Right lung (tissue), 5 donors: Measurements from ENCODE around the gene GALNT10. TPM values are rescaled to one million over a fixed set of nuclear protein-coding genes. Genes with fewer than 3 reads are reported as not detected.

Experiments
- DNase-seq, 2 donors: peaks; one replicate each; pipeline ENCODE4 v3.0.0-alpha.2; 2013
- polyA plus RNA-seq, 5 donors: library from polyadenylated mRNA; unstranded; fragments of 120-200 nt; gene quantifications; one replicate each; pipeline versions ENCODE4 v1.2.1 to v1.2.3, GENCODE V29; 2013; ENCODE audit warnings: inconsistent platforms in 1 of 5, low replicate concordance in 1 of 5; ENCODE audit not compliant: insufficient read length in 5 of 5, insufficient read depth in 1 of 5

Gene GALNT10
- polyA plus RNA-seq, 5 donors: 17.0 to 27.0 (median 23.5) TPM

DNA sequence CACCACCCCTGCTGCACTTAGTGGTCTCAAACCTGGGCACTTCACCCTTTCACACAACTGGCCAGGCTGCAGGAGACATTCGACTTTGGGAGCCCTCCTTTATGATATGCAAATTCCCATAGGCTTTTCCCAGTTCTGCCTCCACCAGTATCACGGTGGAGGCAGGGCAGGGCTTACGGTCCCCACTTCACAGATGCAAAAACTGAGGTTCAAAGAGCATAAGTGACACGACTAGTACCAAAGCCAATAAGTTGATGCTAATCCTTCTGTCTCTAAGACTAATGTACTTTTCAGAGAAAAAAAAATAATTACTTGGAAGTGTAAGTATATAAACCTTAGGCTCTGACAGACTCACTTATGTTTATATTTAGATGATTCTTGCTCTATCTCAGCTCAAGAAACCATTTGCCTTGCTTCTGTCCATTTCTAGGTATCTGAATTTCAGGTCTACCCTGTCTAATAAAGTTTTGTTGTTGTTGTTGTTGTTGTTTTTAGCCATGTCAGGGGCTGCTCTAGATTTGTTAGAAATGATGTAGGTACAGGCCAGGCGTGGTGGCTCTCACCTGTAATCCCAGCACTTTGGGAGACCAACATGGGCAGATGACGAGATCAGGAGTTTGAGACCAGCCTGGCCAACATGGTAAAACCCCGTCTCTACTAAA, 10.7 kb downstream of the GALNT10 start:
- no peak for DNase-seq

DNA sequence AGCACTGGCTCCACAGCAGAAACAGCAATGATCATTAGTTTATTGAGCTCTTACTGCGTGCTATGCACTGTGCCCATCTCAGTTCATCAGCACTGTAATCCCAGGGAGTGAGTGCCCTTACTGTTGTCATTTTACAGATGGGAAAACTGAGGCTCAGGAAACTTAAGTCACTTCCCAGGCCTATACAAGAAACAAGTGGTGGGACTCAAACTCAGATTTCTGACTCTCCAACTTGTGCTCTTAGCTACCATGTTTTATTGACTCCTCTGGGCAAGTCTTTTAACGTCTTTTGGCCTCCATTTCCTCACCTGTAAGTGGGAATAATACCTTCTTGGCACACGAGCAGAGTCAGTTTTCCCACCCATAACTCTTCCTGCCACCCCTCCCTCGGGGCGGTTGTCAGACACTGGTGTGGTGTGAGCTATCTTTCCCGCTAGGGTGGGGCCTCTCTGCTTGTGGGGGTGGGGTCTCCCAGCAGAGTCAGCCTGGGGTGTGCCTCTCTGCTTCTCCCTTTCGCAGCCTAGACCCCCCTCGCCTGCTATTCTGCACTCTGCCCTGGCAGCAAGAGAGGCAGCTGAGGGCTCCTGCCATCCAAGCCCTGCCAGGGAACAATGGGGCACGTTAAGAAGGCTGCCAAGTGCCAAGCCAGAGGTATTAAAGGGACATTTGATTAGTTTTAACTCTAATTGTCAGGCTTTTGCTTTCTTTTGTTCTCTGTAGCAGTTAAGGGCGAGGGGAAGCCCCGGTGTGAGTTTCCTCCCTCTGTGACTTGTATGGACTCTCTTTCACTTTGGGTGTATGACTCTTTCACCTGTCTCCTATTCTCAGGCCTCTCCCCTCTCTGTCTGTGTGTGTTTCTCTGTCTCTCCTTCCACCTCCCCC, 12.1 kb downstream of the GALNT10 start:
- DNase-seq: no peak

DNA sequence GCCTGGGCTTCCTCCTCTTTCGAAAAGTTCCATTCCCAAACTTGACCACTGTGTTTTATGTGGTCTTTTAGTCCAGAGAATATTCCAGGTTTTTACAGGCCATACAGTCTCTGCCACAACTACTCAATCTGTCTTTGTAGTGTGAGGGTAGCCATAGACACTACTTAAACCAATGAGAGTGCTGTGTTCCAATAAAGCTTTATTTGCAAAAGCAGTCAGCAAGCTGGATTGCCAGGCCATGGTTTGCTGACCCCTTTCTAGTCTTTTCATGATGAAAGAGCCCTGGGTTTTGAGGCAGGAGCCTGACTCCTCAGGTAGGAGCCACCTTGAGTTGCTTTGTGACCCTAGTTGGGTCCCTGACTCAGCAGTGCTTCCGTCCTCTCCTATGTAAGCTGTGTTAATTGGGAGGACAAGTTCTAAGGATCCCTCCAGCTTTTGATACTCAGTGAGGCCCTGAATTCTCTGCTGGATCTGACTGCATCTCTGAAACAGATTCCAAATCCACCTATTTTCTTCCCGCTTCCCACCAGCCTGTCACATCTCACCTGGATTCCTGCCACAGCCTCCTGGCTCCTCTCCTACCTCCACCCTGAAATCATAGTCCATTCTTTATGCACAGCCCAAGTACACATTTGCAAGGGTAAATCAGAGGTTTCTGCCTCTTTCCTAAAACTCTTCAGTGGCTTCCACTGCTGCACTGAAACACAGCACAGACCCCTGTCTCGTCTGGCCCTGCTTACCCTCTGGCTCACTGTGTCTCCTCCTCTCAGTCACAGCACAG, 13.5 kb downstream of the GALNT10 start:
- no peak for DNase-seq

DNA sequence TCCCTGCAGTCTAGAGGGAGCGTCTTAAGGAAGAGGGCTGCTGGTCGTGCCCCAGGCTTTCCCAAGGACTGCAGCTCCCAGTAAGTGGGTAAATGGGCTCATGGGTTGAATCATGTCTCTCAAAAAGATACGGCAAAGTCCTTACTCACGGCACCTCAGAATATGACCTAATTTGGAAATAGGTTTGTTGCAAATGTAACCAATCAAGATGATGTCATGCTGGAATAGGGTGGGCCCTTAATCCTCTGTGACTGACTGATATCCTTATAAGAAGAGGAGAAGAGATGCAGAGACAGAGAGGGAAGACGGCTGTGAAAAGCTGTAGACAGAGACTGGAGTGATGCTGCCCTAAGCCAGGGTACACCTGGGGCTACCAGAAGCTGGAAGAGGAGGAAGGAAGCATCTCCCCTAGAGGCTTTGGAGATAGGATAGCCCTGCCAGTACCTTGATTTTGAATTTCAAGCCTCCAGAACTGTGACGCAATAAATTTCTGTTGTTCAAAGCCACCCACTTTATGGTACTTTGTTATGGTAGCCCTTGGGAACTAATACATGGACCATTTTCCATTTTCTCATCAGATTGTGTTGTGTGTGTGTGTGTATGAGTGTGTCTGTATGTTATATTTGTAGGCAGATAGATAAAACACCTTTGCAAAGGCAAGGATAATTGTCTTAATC, 15.0 kb downstream of the GALNT10 start:
- no peak for DNase-seq

DNA sequence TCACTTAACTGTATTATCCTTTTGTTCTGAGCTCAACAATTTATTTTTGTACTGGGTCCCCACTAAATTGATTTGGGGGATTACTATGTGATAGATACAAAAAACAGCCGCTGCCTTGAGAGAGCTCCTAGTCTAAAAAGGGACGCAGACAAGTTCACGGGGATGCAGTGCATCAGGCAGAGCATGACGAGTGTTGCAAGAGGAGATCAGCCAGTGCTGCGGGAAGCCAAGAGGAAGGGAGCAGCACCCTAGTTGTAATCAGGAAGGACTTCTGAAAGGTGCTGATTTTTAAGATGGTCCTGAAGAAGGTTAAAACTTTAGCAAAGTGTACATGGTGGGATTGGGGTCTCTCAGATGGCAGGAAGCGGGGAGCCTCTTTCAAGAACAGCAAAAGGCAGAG, 15.8 kb downstream of the GALNT10 start:
- no peak for DNase-seq

DNA sequence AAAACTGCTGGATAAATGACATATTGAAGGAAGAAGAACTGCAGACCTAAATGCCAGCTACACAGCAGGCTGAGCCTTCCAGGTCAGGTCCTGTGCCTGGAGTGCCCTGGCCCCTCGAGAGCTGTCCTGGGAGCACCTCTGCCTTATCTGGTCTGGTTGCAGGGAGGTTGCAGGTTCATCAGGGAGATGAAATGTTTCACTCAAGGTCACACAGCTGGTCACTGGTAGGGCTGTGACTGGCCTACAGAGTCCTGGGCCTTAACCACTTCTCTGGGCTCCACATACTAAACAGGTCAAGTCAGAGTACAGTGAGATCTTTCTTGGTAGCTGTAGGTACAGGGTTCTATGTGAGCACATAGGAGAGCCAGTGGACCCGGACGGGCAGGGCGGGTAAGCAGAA, 16.7 kb downstream of the GALNT10 start:
- no peak for DNase-seq

DNA sequence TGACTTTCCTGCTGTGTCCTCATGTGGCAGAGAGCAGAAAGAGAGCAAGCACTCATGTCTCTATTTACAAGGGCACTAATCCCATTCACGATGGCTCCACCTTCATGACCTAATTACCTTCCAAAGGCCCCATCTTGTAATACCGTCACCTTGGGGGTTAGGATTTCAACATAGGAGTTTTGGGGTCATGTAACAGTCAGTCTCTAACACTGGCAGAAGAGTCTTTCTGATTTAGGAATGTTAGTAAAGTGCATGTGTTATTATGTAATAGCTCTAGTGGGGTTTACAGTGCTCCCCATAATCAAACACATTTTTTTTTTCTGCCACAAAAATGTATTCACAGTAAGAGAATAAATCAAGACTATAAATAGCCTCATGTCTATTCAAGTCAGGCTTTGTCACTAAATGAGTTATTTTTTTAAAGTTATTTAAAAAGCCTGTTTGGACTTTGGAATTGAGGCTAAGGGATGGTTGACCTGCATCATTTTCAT, 19.1 kb downstream of the GALNT10 start:
- no peak for DNase-seq

DNA sequence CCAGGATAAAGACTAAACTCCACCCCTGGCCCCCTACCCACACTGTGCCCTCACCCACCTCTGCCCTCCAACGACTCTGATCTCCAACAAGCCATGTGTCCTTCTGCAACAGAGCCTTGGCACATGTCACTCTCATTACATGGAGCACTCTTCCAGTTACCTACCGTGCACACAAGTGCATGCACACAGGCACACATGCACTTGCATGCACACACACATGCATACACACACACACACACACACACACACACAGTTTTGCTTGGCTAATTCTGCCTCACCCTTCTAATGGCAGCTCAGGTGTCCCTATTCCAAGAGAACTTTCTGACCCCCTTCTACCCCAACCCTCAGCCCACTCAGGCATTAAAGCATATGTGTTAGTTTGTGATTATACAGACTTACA, 19.6 kb downstream of the GALNT10 start:
- no peak for DNase-seq

DNA sequence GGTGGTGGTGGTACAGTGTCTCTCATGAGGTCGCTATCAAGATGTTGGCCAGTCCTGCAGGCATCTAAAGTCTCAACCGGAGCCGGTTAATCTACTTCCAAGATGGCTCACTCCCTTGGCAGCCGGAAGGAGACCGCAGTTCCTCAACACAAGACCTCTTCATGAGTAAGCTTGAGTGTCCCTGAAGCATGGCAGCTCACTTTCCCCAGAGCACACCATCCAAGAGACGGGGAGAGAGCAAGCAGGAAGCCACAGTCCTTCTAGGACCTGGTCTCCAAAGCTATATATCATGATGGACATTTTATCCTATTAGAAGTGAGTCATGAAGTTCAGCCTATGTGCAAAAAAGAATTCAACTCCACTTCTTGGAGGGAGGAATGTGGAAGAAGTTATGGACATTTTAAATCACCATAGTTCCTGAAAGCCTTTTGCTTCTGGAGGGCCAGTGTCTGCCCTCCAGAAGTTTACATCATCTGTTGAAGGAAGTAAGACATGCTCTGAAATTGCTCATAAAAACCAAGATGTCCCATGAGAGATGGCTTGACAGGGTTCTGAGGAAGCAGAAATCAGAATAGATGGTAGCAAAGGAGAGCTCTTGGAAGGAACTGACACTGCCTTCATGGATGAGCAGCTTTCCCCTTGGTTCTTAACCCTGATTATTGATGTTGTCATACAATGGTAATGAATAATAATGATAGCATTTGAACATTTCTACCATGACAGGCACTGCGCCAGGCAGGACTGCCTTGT, 21.3 kb downstream of the GALNT10 start:
- no peak for DNase-seq

DNA sequence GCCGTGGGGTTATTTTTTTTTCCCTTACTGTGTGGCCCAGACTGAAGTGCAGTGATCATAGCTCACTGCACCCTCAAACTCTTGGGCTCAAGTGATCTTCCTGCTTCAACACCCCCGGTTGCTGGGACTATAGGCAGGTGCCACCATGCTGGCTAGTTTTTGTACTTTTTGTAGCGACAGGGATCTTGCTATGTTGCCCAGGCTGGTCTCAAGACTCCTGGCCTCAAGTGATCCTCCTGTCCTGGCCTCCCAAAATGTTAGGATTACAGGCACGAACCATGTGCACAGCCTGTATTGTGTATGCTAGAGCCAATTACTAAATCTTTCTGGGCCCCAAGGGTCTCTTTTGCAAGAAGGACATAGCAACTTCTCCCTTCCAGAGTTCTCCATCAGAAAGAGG, 23.1 kb downstream of the GALNT10 start:
- no peak for DNase-seq

DNA sequence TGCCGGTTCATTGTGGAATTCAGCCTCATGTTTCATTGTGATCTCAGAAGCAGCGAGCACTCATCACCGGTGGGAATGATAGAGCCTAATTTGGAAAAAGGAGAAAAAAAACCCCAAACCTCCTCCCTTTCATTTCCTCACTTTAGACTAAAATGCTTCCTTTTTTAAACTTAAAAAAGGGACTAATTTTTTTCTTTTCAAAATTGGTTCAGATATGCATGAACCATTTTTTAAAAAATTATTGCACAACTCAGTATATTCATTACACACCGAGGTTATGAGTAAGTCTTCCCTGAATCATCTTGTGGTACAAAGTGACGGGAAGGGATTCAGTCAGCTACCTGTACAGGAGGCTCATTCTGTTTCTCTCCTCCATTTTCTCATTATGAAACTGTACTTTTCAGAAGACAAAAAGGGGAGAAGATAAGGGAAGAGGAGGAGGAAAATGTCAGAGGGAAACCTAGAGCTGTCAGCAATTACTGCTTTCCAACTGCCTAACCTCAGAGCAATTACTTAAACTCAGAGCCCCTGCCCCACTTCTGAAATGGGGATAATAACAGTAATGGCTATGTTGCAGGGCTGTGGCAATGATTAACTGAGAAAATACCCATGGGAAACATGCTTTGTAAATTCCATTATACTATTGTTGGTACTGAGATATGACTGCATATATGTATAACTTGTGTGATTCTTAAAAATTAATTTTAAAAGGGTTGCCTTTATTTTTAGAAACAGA, 24.0 kb downstream of the GALNT10 start:
- no peak for DNase-seq

DNA sequence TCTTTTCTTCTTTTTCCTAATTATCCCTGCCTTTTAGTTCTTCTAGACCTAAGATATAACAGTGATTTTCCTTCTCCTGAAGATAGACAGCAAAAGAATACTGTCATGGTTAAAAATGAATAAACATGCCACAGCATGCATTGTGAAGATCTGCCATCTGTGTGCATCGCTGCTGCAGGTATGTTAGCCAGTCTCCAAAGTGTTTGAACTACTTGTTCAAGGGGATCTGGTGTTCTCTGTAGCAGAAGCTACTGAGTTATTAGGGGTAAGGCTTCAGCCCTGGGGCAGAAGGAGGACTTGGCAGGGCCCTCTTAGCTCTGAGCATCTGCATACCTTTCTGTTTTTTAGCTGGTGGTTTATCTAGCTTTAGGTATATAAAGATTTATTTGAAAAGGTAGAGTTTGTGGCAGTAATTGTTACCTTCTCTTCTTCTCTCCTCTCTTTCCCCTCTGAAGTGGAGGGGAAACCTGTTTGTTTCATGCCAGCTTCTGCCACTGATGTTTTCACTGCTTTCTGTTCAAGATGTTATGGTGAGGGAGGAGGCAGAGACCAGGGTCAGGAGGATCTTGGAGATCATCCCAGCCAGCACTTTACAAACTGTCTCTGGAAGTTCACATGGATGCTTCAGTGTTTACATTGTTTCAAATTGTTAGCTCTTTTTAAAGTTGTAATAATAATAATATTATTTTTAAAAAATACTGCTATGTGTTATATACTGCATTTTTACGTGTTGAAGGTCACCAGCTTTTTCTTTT, 25.2 kb downstream of the GALNT10 start:
- DNase-seq: no peak

DNA sequence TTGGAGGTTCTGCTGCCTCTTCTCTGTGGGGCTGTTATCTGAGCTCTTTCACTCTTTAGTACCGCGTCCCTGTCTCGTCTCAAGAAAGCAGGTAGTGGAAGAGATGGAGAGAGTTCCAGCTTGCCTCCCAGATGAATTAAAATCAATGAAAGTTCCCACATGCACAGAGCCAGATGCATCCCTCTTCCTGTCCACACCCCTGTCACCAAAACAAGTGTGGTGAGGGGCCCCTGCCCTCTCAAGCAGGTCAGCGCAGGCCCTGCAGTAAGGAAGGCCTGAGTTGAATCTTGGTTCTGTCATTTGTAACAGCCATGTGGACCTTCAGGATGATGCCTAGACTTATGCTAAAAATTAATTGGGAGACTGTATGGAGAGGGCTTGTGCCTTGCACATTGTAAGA, 26.9 kb downstream of the GALNT10 start:
- DNase-seq: no peak

DNA sequence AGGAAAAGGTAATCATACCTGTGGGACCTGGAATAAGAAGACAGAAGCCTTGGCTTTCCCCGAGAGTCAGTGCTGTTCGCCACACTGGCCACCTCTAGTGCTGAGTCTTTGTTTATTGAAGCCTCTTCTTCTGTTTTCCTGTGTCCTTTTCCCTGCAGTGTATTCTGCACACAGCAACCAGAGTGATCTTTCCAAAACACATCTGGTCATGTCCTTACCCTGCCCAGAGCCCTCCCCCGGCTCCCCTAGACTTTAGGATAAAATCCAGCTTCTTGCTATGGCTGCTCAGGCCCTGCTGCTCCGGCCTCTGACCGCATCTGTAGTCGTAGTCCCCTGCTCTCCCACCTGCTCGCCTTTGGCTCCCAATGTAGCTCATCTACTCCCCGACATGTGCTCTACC, 28.3 kb downstream of the GALNT10 start:
- no peak for DNase-seq

DNA sequence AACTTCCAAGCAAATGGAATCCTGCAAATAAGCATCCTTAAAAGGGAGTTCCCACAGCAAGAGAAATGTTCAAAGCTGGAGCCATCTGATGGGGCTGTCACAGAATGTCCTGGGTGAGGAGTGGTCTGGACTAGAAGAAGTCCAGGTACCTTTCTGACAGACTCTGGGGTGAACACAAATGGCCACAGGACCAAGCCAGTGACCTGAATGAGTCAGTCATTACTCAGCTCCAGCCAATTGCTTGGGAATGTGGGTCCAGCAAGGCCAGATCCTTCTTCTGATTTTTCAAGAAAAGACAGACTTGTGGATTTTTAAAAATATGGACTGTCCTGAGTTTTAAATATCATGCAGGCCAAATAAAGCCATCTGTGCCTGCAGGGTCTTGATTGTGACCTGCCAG, 30.1 kb downstream of the GALNT10 start:
- DNase-seq: no peak

DNA sequence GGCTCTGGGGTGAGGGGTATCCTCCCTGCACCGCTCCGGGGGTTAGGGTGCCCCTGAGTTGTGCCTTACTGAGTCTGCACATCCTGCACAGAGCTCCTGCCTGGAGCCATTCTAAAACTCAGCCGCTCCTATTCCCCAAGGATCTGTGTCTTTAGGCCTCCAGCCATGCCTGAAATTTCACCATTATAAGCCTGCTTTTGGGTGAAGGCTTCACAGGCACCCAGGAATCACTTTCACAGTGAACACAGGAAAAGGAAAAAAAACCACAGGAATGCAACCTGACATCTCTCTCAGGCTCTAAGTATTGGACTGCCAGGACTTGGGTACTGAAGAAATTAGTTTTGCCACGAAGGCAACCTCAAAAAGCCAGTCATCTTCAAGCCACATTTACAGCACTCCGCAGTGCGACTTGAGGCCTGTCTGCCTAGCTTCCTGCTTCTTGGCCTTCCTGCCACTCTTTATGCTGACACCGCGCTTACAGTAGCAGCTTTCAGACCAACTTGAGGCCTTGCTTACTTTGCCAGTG, 30.9 kb downstream of the GALNT10 start:
- peak; percentile 33 to 45 for DNase-seq

DNA sequence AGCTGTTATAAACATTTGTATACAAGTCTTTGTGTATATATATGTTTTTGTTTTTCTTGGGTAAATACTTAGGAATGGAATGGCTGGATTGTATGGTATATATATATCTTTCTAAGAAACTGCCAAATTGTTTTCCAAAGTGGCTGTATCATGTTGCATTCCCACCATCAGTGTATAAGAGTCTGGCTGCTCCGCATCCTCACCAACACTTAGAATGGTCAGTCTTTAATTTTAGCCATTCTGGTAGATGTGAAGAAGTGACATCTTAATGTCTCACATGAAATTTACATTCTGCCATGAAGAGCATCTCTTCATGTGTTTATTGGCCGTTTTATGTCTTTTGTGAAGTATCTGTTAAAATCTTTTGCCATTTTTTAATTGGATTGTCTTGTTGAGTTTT, 31.9 kb downstream of the GALNT10 start:
- DNase-seq: no peak

DNA sequence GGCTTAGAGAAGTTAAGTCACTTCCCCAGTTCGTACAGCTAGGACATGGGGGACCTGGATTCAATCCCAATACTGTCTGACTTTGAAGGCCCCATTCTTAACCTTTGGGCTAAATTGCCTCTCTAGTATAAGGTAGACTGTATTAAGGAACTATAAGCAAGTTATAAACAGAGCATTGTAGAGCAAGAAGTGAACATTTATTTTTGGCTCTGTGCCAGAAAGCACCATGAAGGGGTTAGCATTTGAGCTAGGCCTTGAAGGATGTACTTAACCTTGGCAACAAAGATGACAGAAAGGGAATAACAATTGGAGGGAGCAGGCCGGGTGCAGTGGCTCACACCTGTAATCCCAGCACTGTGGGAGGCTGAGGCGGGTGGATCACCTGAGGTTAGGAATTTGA, 32.8 kb downstream of the GALNT10 start:
- no peak for DNase-seq

DNA sequence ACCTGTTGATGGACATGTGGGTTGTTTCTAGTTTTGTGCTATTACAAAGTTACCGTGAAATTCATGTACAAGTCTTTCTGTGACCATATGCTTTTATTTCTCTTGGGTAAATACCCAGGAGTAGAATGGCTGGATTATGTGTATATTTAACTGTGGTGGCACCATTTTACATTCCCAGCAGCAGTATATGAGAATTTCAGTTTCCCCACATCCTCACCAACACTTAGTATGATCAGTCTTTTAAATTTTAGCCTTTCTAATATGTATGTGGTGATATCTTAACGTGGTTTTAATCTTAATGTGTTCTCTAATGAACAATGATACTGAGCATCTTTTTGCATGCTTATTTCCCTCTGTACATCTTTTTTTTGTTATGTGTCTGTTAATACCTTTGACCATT, 36.6 kb downstream of the GALNT10 start:
- no peak for DNase-seq
